OCI-LY3 (cell line): ENCODE results near the gene CATSPER3.

ENCODE experiments used
- EZH2phosphoT487 ChIP-seq: fragments of 200-600 bp; shearing (Covaris generic); IDR thresholded peaks from 2 replicates; pipeline ENCODE4 v1.6.1; 2018; ENCODE audit warnings: antibody characterized with exemption, mixed run types, low read depth
- TF ChIP-seq, protein P1 (sequence below): fragments of 200-600, 300-600 bp; sonication (generic); IDR thresholded peaks from 2 replicates; pipeline ENCODE4 v1.5.1; 2014; ENCODE audit warnings: antibody characterized with exemption, low read length, low read depth

DNA sequence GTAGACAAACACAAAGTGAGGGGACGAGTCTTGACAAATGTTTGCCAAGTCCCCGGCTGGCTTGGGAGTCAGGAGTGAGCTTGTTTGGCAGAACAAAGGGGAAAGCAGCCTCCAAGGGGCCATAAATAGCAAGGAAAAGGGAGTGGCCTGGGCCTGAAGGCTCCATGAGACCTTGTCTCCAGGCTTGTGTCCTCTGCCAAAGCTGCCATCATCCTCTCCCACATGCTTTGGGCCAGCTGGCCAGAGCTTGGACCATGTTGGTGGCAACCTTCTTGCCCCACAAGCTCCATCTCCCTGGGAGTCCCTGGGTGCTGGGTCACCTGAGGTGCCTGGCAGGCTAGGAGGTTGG lies 79.6 kb downstream of the CATSPER3 start:
- TF ChIP-seq, protein P1, sequence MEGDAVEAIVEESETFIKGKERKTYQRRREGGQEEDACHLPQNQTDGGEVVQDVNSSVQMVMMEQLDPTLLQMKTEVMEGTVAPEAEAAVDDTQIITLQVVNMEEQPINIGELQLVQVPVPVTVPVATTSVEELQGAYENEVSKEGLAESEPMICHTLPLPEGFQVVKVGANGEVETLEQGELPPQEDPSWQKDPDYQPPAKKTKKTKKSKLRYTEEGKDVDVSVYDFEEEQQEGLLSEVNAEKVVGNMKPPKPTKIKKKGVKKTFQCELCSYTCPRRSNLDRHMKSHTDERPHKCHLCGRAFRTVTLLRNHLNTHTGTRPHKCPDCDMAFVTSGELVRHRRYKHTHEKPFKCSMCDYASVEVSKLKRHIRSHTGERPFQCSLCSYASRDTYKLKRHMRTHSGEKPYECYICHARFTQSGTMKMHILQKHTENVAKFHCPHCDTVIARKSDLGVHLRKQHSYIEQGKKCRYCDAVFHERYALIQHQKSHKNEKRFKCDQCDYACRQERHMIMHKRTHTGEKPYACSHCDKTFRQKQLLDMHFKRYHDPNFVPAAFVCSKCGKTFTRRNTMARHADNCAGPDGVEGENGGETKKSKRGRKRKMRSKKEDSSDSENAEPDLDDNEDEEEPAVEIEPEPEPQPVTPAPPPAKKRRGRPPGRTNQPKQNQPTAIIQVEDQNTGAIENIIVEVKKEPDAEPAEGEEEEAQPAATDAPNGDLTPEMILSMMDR = no peak
- no peak for TF ChIP-seq EZH2phosphoT487
